Sigmoid colon (tissue), 7 donors: Measurements from ENCODE around the gene TNPO3. TPM values are rescaled to one million over a fixed set of nuclear protein-coding genes. Genes with fewer than 3 reads are reported as not detected.
"Not testable (repeated sequence)": the region's sequence is repeated elsewhere in the genome, so short reads cannot be mapped to it uniquely, and the experiment has no call there.

ENCODE experiments used
- DNase-seq: peaks from one replicate; pipeline ENCODE4 v3.0.0-alpha.2; 2019
- H3K27ac ChIP-seq, 4 donors: fragments of 200-600 bp; sonication (generic); one replicate each; pipeline ENCODE4 v1.5.1; 2016 to 2019; ENCODE audit warnings: mild to moderate bottlenecking in 1 of 4
- H3K27me3 ChIP-seq, 3 donors: fragments of 200-600 bp; sonication (generic); one replicate each; pipeline ENCODE4 v1.5.1; 2019; ENCODE audit warnings: mild to moderate bottlenecking in 1 of 3
- H3K36me3 ChIP-seq, 4 donors: fragments of 200-600 bp; sonication (generic); one replicate each; pipeline ENCODE4 v1.5.1; 2016 to 2019
- H3K4me1 ChIP-seq, 4 donors: fragments of 200-600 bp; sonication (generic); one replicate each; pipeline ENCODE4 v1.5.1; 2017 to 2019
- H3K4me3 ChIP-seq, 4 donors: fragments of 200-600 bp; sonication (generic); one replicate each; pipeline ENCODE4 v1.5.1; 2017 to 2019; ENCODE audit warnings: mild to moderate bottlenecking in 2 of 4, moderate library complexity in 1 of 4
- H3K9me3 ChIP-seq, 4 donors: fragments of 200-600 bp in 3 of 4; sonication (generic) in 3 of 4; one replicate each; pipeline versions ENCODE4 v1.5.1 to v1.6.1; 2013 to 2019
- EP300 ChIP-seq, 4 donors: sonication (generic); formaldehyde crosslinking; IDR thresholded peaks; one replicate each; pipeline ENCODE4 v1.6.1; 2017; ENCODE audit warnings: antibody characterized with exemption in 4 of 4
- POLR2A ChIP-seq, 2 donors: fragments of 450-650 bp; IDR thresholded peaks; one replicate each; pipeline ENCODE4 v1.6.1; 2016; ENCODE audit warnings: antibody characterized with exemption in 2 of 2, mild to moderate bottlenecking in 2 of 2, moderate library complexity in 2 of 2
- POLR2AphosphoS5 ChIP-seq, 4 donors: sonication (generic); formaldehyde crosslinking; IDR thresholded peaks; one replicate each; pipeline ENCODE4 v1.6.1; 2017; ENCODE audit warnings: antibody characterized with exemption in 4 of 4
- WGBS, 2 donors: extraction: QIAGEN DNeasy Blood & Tissue Kit; methylation state at CpG; one replicate each; pipeline ENCODE4 v1.1.7; 2013; 5-methylcytosine and 5-hydroxymethylcytosine counted together
- intact Hi-C: fragments of 100-400 bp; cut with DNase I; formaldehyde crosslinking; loops from one replicate; pipeline ENCODE4 v1.15.1; 2023
- polyA plus RNA-seq, 3 donors: library from polyadenylated mRNA; stranded (reverse); fragments of 200-250 nt; gene quantifications; one replicate each; pipeline ENCODE4 v1.2.3, GENCODE V29; 2013
- total RNA-seq, 4 donors: library from RNA; depleted of rRNA; stranded (reverse); fragments of >200 nt; gene quantifications; one replicate each; pipeline ENCODE4 v1.1.0, GENCODE V29; 2016
- TF ChIP-seq, protein P1 (sequence below), 4 experiments: fragments of 450-650 bp in 3 of 4; fragments of 200-600 bp in 1 of 4; IDR thresholded peaks; one replicate each; pipeline ENCODE4 v1.5.1; 2016 to 2019; ENCODE audit warnings: antibody characterized with exemption in 4 of 4, mild to moderate bottlenecking in 3 of 4, moderate library complexity in 2 of 4
- donor health status: healthy with polysubstance abuse.
- donor health status: Bipolar disorder and iron deficiency.
- donor health status: healthy.

Gene TNPO3
- total and polyA plus RNA-seq, 7 donors, result 13.2 to 40.5 (median 35.2) TPM

DNA sequence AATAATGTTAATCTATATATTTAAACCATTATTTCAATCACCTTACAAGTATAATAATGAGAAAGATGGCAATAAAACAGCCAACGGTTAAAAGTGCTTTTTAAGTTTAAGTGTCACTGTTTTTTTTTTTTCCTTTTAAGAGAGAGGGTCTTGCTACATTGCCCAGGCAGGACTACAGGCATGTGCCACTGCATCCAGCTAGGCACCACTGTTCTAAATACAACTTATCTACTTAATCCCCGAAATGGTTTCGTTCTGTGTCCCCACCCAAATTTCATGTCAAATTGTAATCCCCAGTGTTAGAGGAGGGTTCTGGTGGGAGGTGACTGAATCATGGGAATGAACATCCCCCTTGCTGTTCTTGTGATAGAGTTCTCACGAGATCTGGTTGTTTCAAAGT, 49.7 kb downstream of the TNPO3 start:
- H3K36me3 ChIP-seq, result peaks cover 3 to 59% (median 9%) of the 10 kb centered on the region in 4 donors
- peaks cover 0 to 6% (median 2%) of the 10 kb centered on the region in 4 donors for H3K4me1 ChIP-seq
- H3K27me3 ChIP-seq, result no peaks in the 10 kb centered on the region
- no peak for DNase-seq
- no peak overlapping the region for H3K27ac ChIP-seq
- 89 to 96% methylated on average over 4 of the region's 4 CpGs for whole genome bisulfite sequencing, 2 donors
- H3K4me3 ChIP-seq, result no peak overlapping the region
- intact Hi-C loops, result no loop called here
- TF ChIP-seq, protein P1, sequence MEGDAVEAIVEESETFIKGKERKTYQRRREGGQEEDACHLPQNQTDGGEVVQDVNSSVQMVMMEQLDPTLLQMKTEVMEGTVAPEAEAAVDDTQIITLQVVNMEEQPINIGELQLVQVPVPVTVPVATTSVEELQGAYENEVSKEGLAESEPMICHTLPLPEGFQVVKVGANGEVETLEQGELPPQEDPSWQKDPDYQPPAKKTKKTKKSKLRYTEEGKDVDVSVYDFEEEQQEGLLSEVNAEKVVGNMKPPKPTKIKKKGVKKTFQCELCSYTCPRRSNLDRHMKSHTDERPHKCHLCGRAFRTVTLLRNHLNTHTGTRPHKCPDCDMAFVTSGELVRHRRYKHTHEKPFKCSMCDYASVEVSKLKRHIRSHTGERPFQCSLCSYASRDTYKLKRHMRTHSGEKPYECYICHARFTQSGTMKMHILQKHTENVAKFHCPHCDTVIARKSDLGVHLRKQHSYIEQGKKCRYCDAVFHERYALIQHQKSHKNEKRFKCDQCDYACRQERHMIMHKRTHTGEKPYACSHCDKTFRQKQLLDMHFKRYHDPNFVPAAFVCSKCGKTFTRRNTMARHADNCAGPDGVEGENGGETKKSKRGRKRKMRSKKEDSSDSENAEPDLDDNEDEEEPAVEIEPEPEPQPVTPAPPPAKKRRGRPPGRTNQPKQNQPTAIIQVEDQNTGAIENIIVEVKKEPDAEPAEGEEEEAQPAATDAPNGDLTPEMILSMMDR (IDR thresholded peaks at IDR 0.05), result no peak
- TF ChIP-seq EP300 (IDR thresholded peaks at IDR 0.05) (no peak), POLR2A (IDR thresholded peaks at IDR 0.05) (no peak), POLR2AphosphoS5 (IDR thresholded peaks at IDR 0.05) (no peak)
- H3K9me3 ChIP-seq, result no peaks in the 10 kb centered on the region

DNA sequence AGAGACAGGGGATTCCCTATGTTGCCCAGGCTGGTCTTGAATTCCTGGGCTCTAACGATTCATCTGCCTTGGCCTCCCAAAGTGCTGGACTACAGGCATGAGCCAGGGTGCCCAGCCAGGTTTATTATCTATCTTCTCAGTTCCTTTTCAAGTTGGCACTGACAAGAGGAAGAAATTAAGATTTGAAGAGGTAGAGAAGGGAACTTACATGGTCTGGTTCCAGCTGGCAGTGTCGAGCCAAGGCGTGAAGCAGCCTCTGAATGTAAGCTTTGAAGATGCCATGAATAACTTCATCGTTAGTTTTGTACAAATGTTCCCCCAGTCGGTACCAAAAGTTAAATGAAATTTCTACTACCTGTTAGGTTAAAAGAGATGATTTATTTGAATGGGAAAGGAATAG, 57.7 kb downstream of the TNPO3 start:
- DNase-seq, result no peak
- H3K9me3 ChIP-seq, result no peaks in the 10 kb centered on the region
- TF ChIP-seq EP300 (IDR thresholded peaks at IDR 0.05) (no peak), POLR2A (IDR thresholded peaks at IDR 0.05) (no peak), POLR2AphosphoS5 (IDR thresholded peaks at IDR 0.05) (no peak)
- TF ChIP-seq, protein P1 (IDR thresholded peaks at IDR 0.05), result no peak
- WGBS, 2 donors, result 93 to 94% methylated on average over 5 of the region's 5 CpGs
- peaks cover 0 to 90% (median 27%) of the 10 kb centered on the region in 4 donors for H3K36me3 ChIP-seq
- intact Hi-C loops, result no loop called here
- no peak overlapping the region for H3K4me3 ChIP-seq
- H3K27me3 ChIP-seq, result no peaks in the 10 kb centered on the region
- peak overlapping the region in 2 of 4 donors; percentile 12 to 53 for H3K27ac ChIP-seq
- peaks cover 0 to 3% (median 0%) of the 10 kb centered on the region in 4 donors for H3K4me1 ChIP-seq

DNA sequence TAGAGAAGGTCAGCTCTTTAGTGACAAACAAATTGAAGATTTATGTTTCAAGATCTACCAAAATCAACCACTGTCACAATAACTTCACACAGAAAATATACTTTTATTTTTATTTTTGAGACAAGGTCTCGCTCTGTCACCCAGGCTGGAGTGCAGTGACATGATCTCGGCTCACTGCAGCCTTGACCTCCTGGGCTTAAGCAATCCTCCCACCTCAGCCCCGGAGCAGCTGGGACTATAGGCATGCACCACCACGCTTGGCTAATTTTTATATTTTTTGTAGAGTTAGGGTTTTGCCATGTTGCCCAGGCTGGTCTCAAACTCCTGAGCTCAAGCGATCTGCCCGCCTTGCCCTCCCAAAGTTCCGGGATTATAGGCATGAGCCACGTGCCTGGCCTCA, 60.4 kb downstream of the TNPO3 start:
- H3K4me1 ChIP-seq, DNase-seq, intact Hi-C loops, H3K9me3 ChIP-seq, H3K27me3 ChIP-seq, H3K27ac ChIP-seq, H3K4me3 ChIP-seq: not testable (repeated sequence)
- WGBS, 2 donors, result 90 to 93% methylated on average over 8 of the region's 8 CpGs
- H3K36me3 ChIP-seq, result peaks cover 0 to 89% (median 19%) of the 10 kb centered on the region in 4 donors

DNA sequence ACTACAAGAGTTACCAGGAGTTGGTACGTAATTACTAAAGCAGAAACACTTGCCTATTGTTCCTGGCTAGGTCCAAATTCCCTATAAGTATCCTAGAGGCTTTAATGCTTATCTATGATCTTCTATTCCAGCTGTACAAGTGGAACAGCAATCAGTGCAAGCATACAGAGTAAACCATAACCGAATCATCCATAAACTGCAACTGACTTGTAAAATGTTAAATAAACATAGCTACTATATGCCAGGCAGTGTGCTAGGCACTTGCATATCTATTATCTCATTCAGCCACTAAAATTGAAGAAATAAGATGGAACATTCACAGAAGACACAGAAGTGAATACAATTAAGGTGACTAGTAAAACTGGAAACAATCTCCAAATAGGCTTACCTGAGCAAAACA, 61.5 kb downstream of the TNPO3 start:
- H3K36me3 ChIP-seq, result peaks cover 0 to 88% (median 13%) of the 10 kb centered on the region in 4 donors
- DNase-seq, result no peak

DNA sequence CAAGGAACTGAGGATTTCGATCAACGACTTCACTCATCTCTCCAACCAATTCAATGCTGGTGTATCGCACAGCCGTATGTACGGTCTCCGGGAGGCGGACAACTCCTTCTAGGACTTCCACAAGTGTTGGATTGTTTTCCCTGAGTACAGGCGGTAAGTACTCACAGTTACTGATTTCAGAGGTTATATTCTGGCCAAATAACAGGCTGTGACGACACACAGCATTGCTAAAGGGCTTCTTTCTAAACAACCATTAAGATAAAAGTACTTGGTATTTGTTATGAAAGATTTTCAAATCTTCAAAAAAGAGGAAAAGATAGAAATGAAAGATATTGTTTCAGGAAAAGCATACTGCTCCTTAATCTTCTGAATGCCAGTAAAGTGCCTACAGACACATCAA, 65.0 kb downstream of the TNPO3 start:
- H3K27ac ChIP-seq, result no peak overlapping the region
- no peak for DNase-seq
- H3K36me3 ChIP-seq, result peaks cover 0 to 93% (median 15%) of the 10 kb centered on the region in 4 donors
- H3K27me3 ChIP-seq, result no peaks in the 10 kb centered on the region
- no peaks in the 10 kb centered on the region for H3K9me3 ChIP-seq
- H3K4me1 ChIP-seq, result no peaks in the 10 kb centered on the region
- WGBS, 2 donors, result 85% methylated on average over 9 of the region's 9 CpGs
- intact Hi-C loops, result no loop called here
- no peak for TF ChIP-seq POLR2AphosphoS5 (IDR thresholded peaks at IDR 0.05)
- no peak overlapping the region for H3K4me3 ChIP-seq

More for the DNA sequence above, 61.5 kb downstream of the TNPO3 start:
- intact Hi-C loops, result no loop called here
- peaks cover 0 to 3% (median 0%) of the 10 kb centered on the region in 4 donors for H3K4me1 ChIP-seq
- H3K27ac ChIP-seq, result no peak overlapping the region
- 34 to 76% methylated on average over 2 of the region's 2 CpGs for WGBS, 2 donors
- H3K4me3 ChIP-seq, result no peak overlapping the region
- H3K9me3 ChIP-seq, result no peaks in the 10 kb centered on the region
- H3K27me3 ChIP-seq, result no peaks in the 10 kb centered on the region
- TF ChIP-seq POLR2A (IDR thresholded peaks at IDR 0.05) (no peak), EP300 (IDR thresholded peaks at IDR 0.05) (no peak), POLR2AphosphoS5 (IDR thresholded peaks at IDR 0.05) (no peak)
- TF ChIP-seq, protein P1 (IDR thresholded peaks at IDR 0.05), result no peak

DNA sequence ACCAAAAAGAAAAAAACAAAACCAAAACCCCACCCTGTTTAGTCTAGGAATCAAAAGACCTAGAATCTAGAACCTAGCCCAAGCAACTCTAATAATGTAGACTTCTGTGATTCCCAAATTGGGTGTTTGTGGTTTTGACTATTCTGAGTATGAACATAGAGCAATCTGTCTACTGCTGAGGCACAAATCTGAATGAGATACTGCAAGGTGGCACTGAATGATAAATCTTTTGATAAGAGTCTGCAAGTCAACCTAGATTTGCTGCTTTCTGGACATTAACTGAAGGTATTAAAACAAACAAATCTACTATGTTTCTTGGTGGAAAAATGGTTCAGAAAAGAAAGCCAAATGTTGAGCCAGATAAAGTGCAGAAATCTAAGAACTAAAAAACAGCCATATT, 66.5 kb downstream of the TNPO3 start:
- intact Hi-C loops, result no loop called here
- H3K27ac ChIP-seq, result no peak overlapping the region
- no peaks in the 10 kb centered on the region for H3K4me1 ChIP-seq
- TF ChIP-seq, protein P1 (IDR thresholded peaks at IDR 0.05), result no peak
- TF ChIP-seq POLR2AphosphoS5 (IDR thresholded peaks at IDR 0.05), result no peak
- TF ChIP-seq POLR2A (IDR thresholded peaks at IDR 0.05), result no peak
- TF ChIP-seq EP300 (IDR thresholded peaks at IDR 0.05), result no peak
- no peaks in the 10 kb centered on the region for H3K9me3 ChIP-seq
- H3K27me3 ChIP-seq, result no peaks in the 10 kb centered on the region
- no peak overlapping the region for H3K4me3 ChIP-seq
- peaks cover 0 to 91% (median 15%) of the 10 kb centered on the region in 4 donors for H3K36me3 ChIP-seq
- no peak for DNase-seq
